GM21786 (cell line): ENCODE results near the gene DNA2.

Source experiments
- ATAC-seq: cut with Tn5 transposase; IDR thresholded peaks from one replicate; pipeline ENCODE4 v1.9.1; 2021; ENCODE audit not compliant: unreplicated experiment

Gene DNA2

GRCh38 chr10:68365611-68366010, 106.2 kb downstream of the DNA2 start:
- no peak for ATAC-seq

- no peak for ATAC-seq
These were observed 107.5 kb downstream of the DNA2 start for GRCh38 chr10:68364101-68364886.
